ENCODE measurements around the gene FBXL17. TPM values are rescaled to one million over a fixed set of nuclear protein-coding genes. Genes with fewer than 3 reads are reported as not detected.
A peak's percentile ranks its signal among the peaks of the same experiment; 100 is the strongest.

Gene FBXL17
- total RNA-seq, 1 experiment from 2014 or later: 8.8 TPM

GRCh38 chr5:108312258-108312657 lies 69.6 kb downstream of the FBXL17 start:
- no TSS peak for BruUV-seq (replicated peaks)
- no peaks in the 10 kb centered on the region for H3K79me2 ChIP-seq (ENCODE audit: low read length)
- H3K9me3 ChIP-seq (ENCODE audit: low read length): no peaks in the 10 kb centered on the region
- CTCF ChIA-PET: no interaction called here
- H3K9me2 ChIP-seq (replicated peaks; ENCODE audit: low read length): no peaks in the 10 kb centered on the region
- H3K27me3 ChIP-seq (ENCODE audit: low read length): no peaks in the 10 kb centered on the region
- H2AFZ ChIP-seq (ENCODE audit: low read length): no peak overlapping the region
- H3K4me3 ChIP-seq (ENCODE audit: low read length): no peak overlapping the region
- H3K36me3 ChIP-seq (ENCODE audit: low read depth, low read length): no peaks in the 10 kb centered on the region
- no peak for DNase-seq
- H3K27ac ChIP-seq (ENCODE audit: low read length): no peak overlapping the region
- TF ChIP-seq, protein P1, sequence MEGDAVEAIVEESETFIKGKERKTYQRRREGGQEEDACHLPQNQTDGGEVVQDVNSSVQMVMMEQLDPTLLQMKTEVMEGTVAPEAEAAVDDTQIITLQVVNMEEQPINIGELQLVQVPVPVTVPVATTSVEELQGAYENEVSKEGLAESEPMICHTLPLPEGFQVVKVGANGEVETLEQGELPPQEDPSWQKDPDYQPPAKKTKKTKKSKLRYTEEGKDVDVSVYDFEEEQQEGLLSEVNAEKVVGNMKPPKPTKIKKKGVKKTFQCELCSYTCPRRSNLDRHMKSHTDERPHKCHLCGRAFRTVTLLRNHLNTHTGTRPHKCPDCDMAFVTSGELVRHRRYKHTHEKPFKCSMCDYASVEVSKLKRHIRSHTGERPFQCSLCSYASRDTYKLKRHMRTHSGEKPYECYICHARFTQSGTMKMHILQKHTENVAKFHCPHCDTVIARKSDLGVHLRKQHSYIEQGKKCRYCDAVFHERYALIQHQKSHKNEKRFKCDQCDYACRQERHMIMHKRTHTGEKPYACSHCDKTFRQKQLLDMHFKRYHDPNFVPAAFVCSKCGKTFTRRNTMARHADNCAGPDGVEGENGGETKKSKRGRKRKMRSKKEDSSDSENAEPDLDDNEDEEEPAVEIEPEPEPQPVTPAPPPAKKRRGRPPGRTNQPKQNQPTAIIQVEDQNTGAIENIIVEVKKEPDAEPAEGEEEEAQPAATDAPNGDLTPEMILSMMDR (conservative IDR thresholded peaks at IDR 0.05; ENCODE audit: low read depth, low read length): no peak
- no peak for TF ChIP-seq EZH2 (IDR thresholded peaks at IDR 0.05; ENCODE audit: low read length, unreplicated experiment)
- no peak for TF ChIP-seq EZH2phosphoT487 (IDR thresholded peaks at IDR 0.05; ENCODE audit: borderline replicate concordance, low read length)
- H3K4me2 ChIP-seq (ENCODE audit: low read length): no peak overlapping the region
- H3K9ac ChIP-seq (ENCODE audit: low read length): no peak overlapping the region
- intact Hi-C loops (cut with micrococcal nuclease): no loop called here
- ATAC-seq: no peak
- no peaks in the 10 kb centered on the region for H3F3A ChIP-seq (ENCODE audit: low read length, unreplicated experiment)
- POLR2A ChIA-PET (ENCODE audit: unreplicated experiment): no interaction called here
- no peaks in the 10 kb centered on the region for H4K20me1 ChIP-seq (ENCODE audit: low read length)
- H3K4me1 ChIP-seq (ENCODE audit: insufficient read depth, low read length): peaks cover 12% of the 10 kb centered on the region

- BruUV-seq (replicated peaks): no TSS peak
- no peaks in the 10 kb centered on the region for H3K27me3 ChIP-seq (ENCODE audit: low read length)
- H4K20me1 ChIP-seq (ENCODE audit: low read length): no peaks in the 10 kb centered on the region
- no peaks in the 10 kb centered on the region for H3K79me2 ChIP-seq (ENCODE audit: low read length)
- ATAC-seq (no peak), DNase-seq (no peak)
- H2AFZ ChIP-seq (ENCODE audit: low read length): no peak overlapping the region
- intact Hi-C loops (cut with micrococcal nuclease): no loop called here
- ChIA-PET POLR2A (ENCODE audit: unreplicated experiment) (no interaction called here), CTCF (no interaction called here)
- TF ChIP-seq EZH2phosphoT487 (IDR thresholded peaks at IDR 0.05; ENCODE audit: borderline replicate concordance, low read length) (no peak), EZH2 (IDR thresholded peaks at IDR 0.05; ENCODE audit: low read length, unreplicated experiment) (no peak)
- TF ChIP-seq, protein P1 (conservative IDR thresholded peaks at IDR 0.05; ENCODE audit: low read depth, low read length): no peak
- H3K4me1 ChIP-seq (ENCODE audit: insufficient read depth, low read length): peaks cover 12% of the 10 kb centered on the region
- no peaks in the 10 kb centered on the region for H3K9me3 ChIP-seq (ENCODE audit: low read length)
- no peak overlapping the region for H3K4me2 ChIP-seq (ENCODE audit: low read length)
- no peaks in the 10 kb centered on the region for H3K9me2 ChIP-seq (replicated peaks; ENCODE audit: low read length)
- H3F3A ChIP-seq (ENCODE audit: low read length, unreplicated experiment): no peaks in the 10 kb centered on the region
- no peak overlapping the region for H3K27ac ChIP-seq (ENCODE audit: low read length)
- no peaks in the 10 kb centered on the region for H3K36me3 ChIP-seq (ENCODE audit: low read depth, low read length)
- H3K4me3 ChIP-seq (ENCODE audit: low read length): no peak overlapping the region
- H3K9ac ChIP-seq (ENCODE audit: low read length): no peak overlapping the region
These were observed 70.2 kb downstream of the FBXL17 start for GRCh38 chr5:108311682-108312081.

GRCh38 chr5:108303611-108304010 lies 78.3 kb downstream of the FBXL17 start:
- intact Hi-C loops (cut with micrococcal nuclease): no loop called here
- H3K79me2 ChIP-seq (ENCODE audit: low read length): no peaks in the 10 kb centered on the region
- no peak overlapping the region for H3K4me2 ChIP-seq (ENCODE audit: low read length)
- H3K9me2 ChIP-seq (replicated peaks; ENCODE audit: low read length): no peaks in the 10 kb centered on the region
- TF ChIP-seq, protein P1 (conservative IDR thresholded peaks at IDR 0.05; ENCODE audit: low read depth, low read length): no peak
- TF ChIP-seq EZH2phosphoT487 (IDR thresholded peaks at IDR 0.05; ENCODE audit: borderline replicate concordance, low read length) (no peak), EZH2 (IDR thresholded peaks at IDR 0.05; ENCODE audit: low read length, unreplicated experiment) (no peak)
- H2AFZ ChIP-seq (ENCODE audit: low read length): no peak overlapping the region
- DNase-seq: peak; percentile 29
- H3K36me3 ChIP-seq (ENCODE audit: low read depth, low read length): no peaks in the 10 kb centered on the region
- no peaks in the 10 kb centered on the region for H3K4me1 ChIP-seq (ENCODE audit: insufficient read depth, low read length)
- peak; percentile 54; the same call in 1 of the 2 replicates for ATAC-seq
- H3K9me3 ChIP-seq (ENCODE audit: low read length): no peaks in the 10 kb centered on the region
- no peaks in the 10 kb centered on the region for H4K20me1 ChIP-seq (ENCODE audit: low read length)
- CTCF ChIA-PET: no interaction called here
- no peaks in the 10 kb centered on the region for H3F3A ChIP-seq (ENCODE audit: low read length, unreplicated experiment)
- no peak overlapping the region for H3K4me3 ChIP-seq (ENCODE audit: low read length)
- H3K27ac ChIP-seq (ENCODE audit: low read length): no peak overlapping the region
- POLR2A ChIA-PET (ENCODE audit: unreplicated experiment): no interaction called here
- no peaks in the 10 kb centered on the region for H3K27me3 ChIP-seq (ENCODE audit: low read length)
- BruUV-seq (replicated peaks): no TSS peak
- no peak overlapping the region for H3K9ac ChIP-seq (ENCODE audit: low read length)
